Mesodermal cell (in vitro differentiated cells): Measurements from ENCODE around the gene C1QTNF5.

Experiments used
- H3K27ac ChIP-seq: 2 replicates; pipeline ENCODE4 v1.7.0; 2013; ENCODE audit warnings: mild to moderate bottlenecking, low read depth, low read length, moderate library complexity; ENCODE audit not compliant: severe bottlenecking
- H3K36me3 ChIP-seq: 2 replicates; pipeline ENCODE4 v1.7.1; 2013; ENCODE audit warnings: mild to moderate bottlenecking, low read length, moderate library complexity; ENCODE audit not compliant: control insufficient read depth, insufficient read depth
- H3K4me1 ChIP-seq: one replicate; pipeline ENCODE4 v1.7.1; 2013; ENCODE audit warnings: mild to moderate bottlenecking, low read length; ENCODE audit not compliant: insufficient read depth, control insufficient read depth, poor library complexity, severe bottlenecking
- H3K4me3 ChIP-seq: 2 replicates; pipeline ENCODE4 v1.7.0; 2013; ENCODE audit warnings: low read length, control low read depth, mild to moderate bottlenecking; ENCODE audit not compliant: insufficient read depth, poor library complexity, severe bottlenecking; ENCODE audit errors: extremely low read depth
- H3K9me3 ChIP-seq: 2 replicates; pipeline ENCODE4 v1.7.1; 2013; ENCODE audit warnings: mild to moderate bottlenecking, low read length, moderate library complexity; ENCODE audit not compliant: control insufficient read depth
- WGBS, 2 experiments: methylation state at CpG; one replicate each; pipeline ENCODE4 v1.1.5; 2013; ENCODE audit warnings: missing lambda C conversion rate in 2 of 2; ENCODE audit not compliant: insufficient coverage in 2 of 2; 5-methylcytosine and 5-hydroxymethylcytosine counted together

The C1QTNF5 gene

GRCh38 chr11:119372260-119373058 lies 31.8 kb upstream of the C1QTNF5 start:
- peaks cover 14% of the 10 kb centered on the region for H3K4me1 ChIP-seq
- WGBS, 2 experiments = 94 to 97% methylated on average over 25 to 26 of the region's 26 CpGs
- H3K4me3 ChIP-seq = no peak overlapping the region
- no peak overlapping the region for H3K27ac ChIP-seq
- no peaks in the 10 kb centered on the region for H3K36me3 ChIP-seq
- no peaks in the 10 kb centered on the region for H3K9me3 ChIP-seq

GRCh38 chr11:119371778-119372182 lies 31.1 kb upstream of the C1QTNF5 start:
- Histone ChIP-seq H3K27ac (no peak overlapping the region), H3K36me3 (no peaks in the 10 kb centered on the region), H3K9me3 (no peaks in the 10 kb centered on the region), H3K4me1 (peaks cover 13% of the 10 kb centered on the region), H3K4me3 (no peak overlapping the region)
- 81 to 100% methylated on average over 3 to 6 of the region's 8 CpGs for WGBS, 2 experiments

- Histone ChIP-seq H3K27ac (no peak overlapping the region), H3K4me1 (peaks cover 13% of the 10 kb centered on the region), H3K9me3 (no peaks in the 10 kb centered on the region), H3K36me3 (no peaks in the 10 kb centered on the region), H3K4me3 (no peak overlapping the region)
- WGBS, 2 experiments = 77 to 81% methylated on average over 6 to 8 of the region's 8 CpGs
Measured at GRCh38 chr11:119371067-119371601, 30.5 kb upstream of the C1QTNF5 start.

GRCh38 chr11:119370486-119371046 lies 29.9 kb upstream of the C1QTNF5 start:
- Histone ChIP-seq H3K4me3 (no peak overlapping the region), H3K4me1 (peaks cover 11% of the 10 kb centered on the region), H3K36me3 (no peaks in the 10 kb centered on the region), H3K27ac (no peak overlapping the region), H3K9me3 (no peaks in the 10 kb centered on the region)
- 82 to 95% methylated on average over 4 to 6 of the region's 8 CpGs for WGBS, 2 experiments

GRCh38 chr11:119369132-119369925 lies 28.6 kb upstream of the C1QTNF5 start:
- Histone ChIP-seq H3K27ac (no peak overlapping the region), H3K4me3 (no peak overlapping the region), H3K36me3 (no peaks in the 10 kb centered on the region), H3K4me1 (peaks cover 14% of the 10 kb centered on the region), H3K9me3 (no peaks in the 10 kb centered on the region)
- WGBS, 2 experiments = 82 to 88% methylated on average over 12 to 13 of the region's 13 CpGs

GRCh38 chr11:119368121-119369034 lies 27.7 kb upstream of the C1QTNF5 start:
- no peak overlapping the region for H3K4me3 ChIP-seq
- H3K9me3 ChIP-seq = no peaks in the 10 kb centered on the region
- 75 to 85% methylated on average over 15 to 16 of the region's 17 CpGs for WGBS, 2 experiments
- H3K27ac ChIP-seq = no peak overlapping the region
- H3K4me1 ChIP-seq = peaks cover 19% of the 10 kb centered on the region
- no peaks in the 10 kb centered on the region for H3K36me3 ChIP-seq

GRCh38 chr11:119367661-119368120 lies 27.0 kb upstream of the C1QTNF5 start:
- Histone ChIP-seq H3K9me3 (no peaks in the 10 kb centered on the region), H3K4me1 (peaks cover 24% of the 10 kb centered on the region), H3K36me3 (no peaks in the 10 kb centered on the region), H3K4me3 (no peak overlapping the region), H3K27ac (no peak overlapping the region)
- 78 to 89% methylated on average over 8 of the region's 9 CpGs for WGBS, 2 experiments

- WGBS, 2 experiments = 92 to 97% methylated on average over 10 of the region's 11 CpGs
- no peaks in the 10 kb centered on the region for H3K36me3 ChIP-seq
- peaks cover 32% of the 10 kb centered on the region for H3K4me1 ChIP-seq
- no peaks in the 10 kb centered on the region for H3K9me3 ChIP-seq
- no peak overlapping the region for H3K4me3 ChIP-seq
- H3K27ac ChIP-seq = no peak overlapping the region
Measured at GRCh38 chr11:119366690-119367620, 26.3 kb upstream of the C1QTNF5 start.

- no peak overlapping the region for H3K4me3 ChIP-seq
Measured at GRCh38 chr11:119365071-119365591, 24.4 kb upstream of the C1QTNF5 start.

More at GRCh38 chr11:119365071-119365591, 24.4 kb upstream of the C1QTNF5 start:
- H3K4me1 ChIP-seq = peaks cover 41% of the 10 kb centered on the region
- H3K9me3 ChIP-seq = no peaks in the 10 kb centered on the region
- 67 to 76% methylated on average over 4 to 5 of the region's 6 CpGs for WGBS, 2 experiments
- no peaks in the 10 kb centered on the region for H3K36me3 ChIP-seq
- no peak overlapping the region for H3K27ac ChIP-seq
